ENCODE results near the gene KRT38.

GRCh38 chr17:41456204-41456603 lies 15.4 kb upstream of the KRT38 start:
- TF ChIP-seq CTCF (IDR thresholded peaks at IDR 0.05; ENCODE audit: borderline replicate concordance, extremely low read depth, low read length, poor library complexity, severe bottlenecking), result no peak
- no peak for TF ChIP-seq EZH2 (IDR thresholded peaks at IDR 0.05; ENCODE audit: borderline replicate concordance, low read depth, low read length, severe bottlenecking)

Measured in DND-41 (cell line).